H9 (cell line): ENCODE data around the gene PAM. TPM values are rescaled to one million over a fixed set of nuclear protein-coding genes. Genes with fewer than 3 reads are reported as not detected.

Experiments used
- DNase-seq: peaks from one replicate; pipeline ENCODE4 v3.0.0-alpha.2; 2017
- H2AFZ ChIP-seq: one replicate; pipeline ENCODE4 v1.6.1; 2013; ENCODE audit warnings: mild to moderate bottlenecking, low read length, control low read depth, moderate library complexity
- H2AK5ac ChIP-seq: 2 replicates; pipeline ENCODE4 v1.6.1; 2013; ENCODE audit warnings: low read length, control low read depth, mixed read lengths; ENCODE audit not compliant: insufficient read length
- H2BK120ac ChIP-seq: one replicate; pipeline ENCODE4 v1.6.1; 2013; ENCODE audit warnings: low read depth, mild to moderate bottlenecking, low read length, control low read depth, inconsistent platforms; ENCODE audit not compliant: poor library complexity, severe bottlenecking
- H2BK12ac ChIP-seq: 2 replicates; pipeline ENCODE4 v1.6.1; 2013; ENCODE audit warnings: low read length, control low read depth, mixed read lengths, low read depth; ENCODE audit not compliant: insufficient read length
- H2BK15ac ChIP-seq: 2 replicates; pipeline ENCODE4 v1.6.1; 2013; ENCODE audit warnings: low read depth, low read length, control low read depth
- H2BK20ac ChIP-seq: one replicate; pipeline ENCODE4 v1.6.1; 2013; ENCODE audit warnings: low read depth, mild to moderate bottlenecking, low read length, control low read depth, inconsistent platforms; ENCODE audit not compliant: poor library complexity, severe bottlenecking
- H2BK5ac ChIP-seq: 2 replicates; pipeline ENCODE4 v1.6.1; 2013; ENCODE audit warnings: low read length, control low read depth, mixed read lengths; ENCODE audit not compliant: insufficient read length
- H3K14ac ChIP-seq: 2 replicates; pipeline ENCODE4 v1.6.1; 2013; ENCODE audit warnings: low read length, control low read depth; ENCODE audit not compliant: insufficient read depth
- H3K18ac ChIP-seq: 2 replicates; pipeline ENCODE4 v1.6.1; 2013; ENCODE audit warnings: low read depth, mild to moderate bottlenecking, mixed read lengths, low read length, control low read depth; ENCODE audit not compliant: insufficient read length
- H3K23ac ChIP-seq: 2 replicates; pipeline ENCODE4 v1.6.1; 2013; ENCODE audit warnings: low read length, control low read depth, mixed read lengths, low read depth; ENCODE audit not compliant: insufficient read length
- H3K23me2 ChIP-seq: 2 replicates; pipeline ENCODE4 v1.6.1; 2013; ENCODE audit warnings: low read depth, mild to moderate bottlenecking, mixed read lengths, low read length, control low read depth; ENCODE audit not compliant: insufficient read length, poor library complexity, severe bottlenecking
- H3K27ac ChIP-seq: 2 replicates; pipeline ENCODE4 v1.5.1; 2013; ENCODE audit warnings: low read length, control low read depth, mixed read lengths, low read depth; ENCODE audit not compliant: insufficient read length
- H3K27me3 ChIP-seq: 2 replicates; pipeline ENCODE4 v1.6.1; 2013; ENCODE audit warnings: low read length, control low read depth, inconsistent platforms; ENCODE audit not compliant: insufficient read depth
- H3K4ac ChIP-seq: 2 replicates; pipeline ENCODE4 v1.6.1; 2013; ENCODE audit warnings: low read depth, mild to moderate bottlenecking, control low read depth, inconsistent platforms, low read length, moderate library complexity
- H3K4me1 ChIP-seq: 2 replicates; pipeline ENCODE4 v1.6.1; 2013; ENCODE audit warnings: low read length, control low read depth, inconsistent platforms; ENCODE audit not compliant: insufficient read depth
- H3K4me2 ChIP-seq: 2 replicates; pipeline ENCODE4 v1.6.1; 2013; ENCODE audit warnings: low read length, control low read depth, mixed read lengths; ENCODE audit not compliant: insufficient read length, insufficient read depth
- H3K56ac ChIP-seq: 2 replicates; pipeline ENCODE4 v1.6.1; 2013; ENCODE audit warnings: low read depth, mild to moderate bottlenecking, mixed read lengths, low read length, control low read depth; ENCODE audit not compliant: insufficient read length
- H3K79me1 ChIP-seq: 2 replicates; pipeline ENCODE4 v1.6.1; 2013; ENCODE audit warnings: low read depth, mild to moderate bottlenecking, moderate library complexity, low read length, control low read depth, inconsistent platforms; ENCODE audit not compliant: insufficient read depth, poor library complexity, severe bottlenecking
- H3K79me2 ChIP-seq: 2 replicates; pipeline ENCODE4 v1.6.1; 2013; ENCODE audit warnings: low read length, control low read depth, inconsistent platforms; ENCODE audit not compliant: insufficient read depth
- H3K9ac ChIP-seq: 2 replicates; pipeline ENCODE4 v1.6.1; 2013; ENCODE audit warnings: low read length, control low read depth, mixed read lengths; ENCODE audit not compliant: insufficient read length; ENCODE audit errors: extremely low read depth
- H3K9me3 ChIP-seq: one replicate; pipeline ENCODE4 v1.6.1; 2013; ENCODE audit warnings: low read depth, low read length, inconsistent platforms; ENCODE audit not compliant: control insufficient read depth
- H3T11ph ChIP-seq: one replicate; pipeline ENCODE4 v1.6.1; 2013; ENCODE audit warnings: mild to moderate bottlenecking, low read length, control low read depth, inconsistent platforms
- H4K20me1 ChIP-seq: one replicate; pipeline ENCODE4 v1.6.1; 2013; ENCODE audit not compliant: control insufficient read depth, insufficient read length, insufficient read depth
- H4K5ac ChIP-seq: 2 replicates; pipeline ENCODE4 v1.6.1; 2013; ENCODE audit warnings: low read depth, mild to moderate bottlenecking, mixed read lengths, low read length, control low read depth; ENCODE audit not compliant: insufficient read length
- H4K8ac ChIP-seq: replicated peaks from 2 replicates; pipeline ENCODE4 v1.6.1; 2013; ENCODE audit warnings: low read length, control low read depth, mixed read lengths, low read depth; ENCODE audit not compliant: insufficient read length
- H4K91ac ChIP-seq: 2 replicates; pipeline ENCODE4 v1.6.1; 2013; ENCODE audit warnings: low read depth, mild to moderate bottlenecking, moderate library complexity, mixed read lengths, low read length, control low read depth; ENCODE audit not compliant: insufficient read length
- H3K27ac Mint-ChIP-seq, 3 experiments: 2 replicates in 2 of 3; 3 replicates in 1 of 3; pipeline ENCODE4 v1.8.0; 2020 to 2021; ENCODE audit warnings: mixed read lengths in 3 of 3, mild to moderate bottlenecking in 1 of 3, moderate library complexity in 1 of 3
- H3K27me3 Mint-ChIP-seq: 2 replicates; pipeline ENCODE4 v1.8.0; 2021; ENCODE audit warnings: low read depth, mild to moderate bottlenecking, moderate library complexity, mixed read lengths
- H3K36me3 Mint-ChIP-seq, 3 experiments: 2 replicates in 2 of 3; 3 replicates in 1 of 3; pipeline ENCODE4 v1.8.0; 2020 to 2021; ENCODE audit warnings: low read depth in 3 of 3, mixed read lengths in 3 of 3; ENCODE audit not compliant: insufficient read depth in 1 of 3
- H3K4me1 Mint-ChIP-seq, 2 experiments: 2 replicates each; pipeline ENCODE4 v1.8.0; 2020; ENCODE audit warnings: mixed read lengths in 2 of 2
- H3K4me3 Mint-ChIP-seq, 2 experiments: 2 replicates in 1 of 2; 3 replicates in 1 of 2; pipeline ENCODE4 v1.8.0; 2020 to 2021; ENCODE audit warnings: mild to moderate bottlenecking in 2 of 2, mixed read lengths in 2 of 2, moderate library complexity in 1 of 2
- H3K9me3 Mint-ChIP-seq, 2 experiments: 2 replicates in 1 of 2; 3 replicates in 1 of 2; pipeline ENCODE4 v1.8.0; 2020; ENCODE audit warnings: mild to moderate bottlenecking in 2 of 2, mixed read lengths in 2 of 2, moderate library complexity in 1 of 2
- WGBS: extraction: QIAGEN DNeasy Blood & Tissue Kit; methylation state at CpG from one replicate; pipeline ENCODE4 v1.1.7; 2013; ENCODE audit warnings: missing lambda C conversion rate, low lambda C conversion rate, mixed read lengths; ENCODE audit not compliant: insufficient read length; ENCODE audit errors: extremely low coverage; 5-methylcytosine and 5-hydroxymethylcytosine counted together
- total RNA-seq: library from RNA; stranded (reverse); gene quantifications from 2 replicates; pipeline ENCODE4 v1.2.1, GENCODE V29; 2021
- TF ChIP-seq, protein P1 (sequence below): fragments of 200-600 bp; sonication (generic); conservative IDR thresholded peaks from 3 replicates; pipeline ENCODE4 v1.8.0; 2021; ENCODE audit warnings: antibody characterized with exemption, mild to moderate bottlenecking

The PAM gene
- total RNA-seq, 1 experiment from 2014 or later = 31.5 TPM

DNA sequence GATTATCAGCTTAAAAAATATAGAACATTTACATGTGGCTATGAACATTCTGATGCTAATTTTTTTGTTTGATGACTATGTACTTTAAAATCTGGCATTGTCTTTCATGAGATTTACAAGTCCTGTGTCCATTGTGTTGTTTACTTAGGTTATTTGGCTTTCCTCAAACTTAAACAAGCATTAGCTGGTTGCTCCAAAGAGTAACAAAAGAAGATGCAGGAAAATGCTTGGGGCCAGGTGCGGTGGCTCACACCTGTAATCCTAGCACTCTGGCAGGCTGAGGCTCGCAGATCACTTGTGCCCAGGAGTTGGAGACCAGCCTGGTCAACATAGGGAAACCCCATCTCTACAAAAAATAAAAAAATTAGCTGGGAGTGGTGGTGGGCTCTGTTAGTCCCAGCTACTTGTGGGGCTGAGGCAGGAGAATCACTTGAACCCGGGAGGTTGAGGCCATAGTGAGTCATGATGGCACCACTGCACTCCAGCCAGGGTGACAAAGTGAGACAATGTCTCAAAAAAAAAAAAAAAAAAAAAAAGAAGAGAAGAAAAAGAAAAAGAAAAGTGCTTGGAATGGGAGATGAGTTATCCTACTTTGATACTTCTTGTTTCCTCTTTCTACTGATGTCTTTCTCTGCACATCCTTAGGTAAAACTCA lies 39.7 kb downstream of the PAM start:
- no peak overlapping the region for H4K8ac ChIP-seq
- no peak overlapping the region for H4K91ac ChIP-seq
- H3K27ac Mint-ChIP-seq = peak overlapping the region; percentile 84 to 93 (median 86); a peak in 6 of 7 replicates
- H3K27ac ChIP-seq = peak overlapping the region; percentile 37
- no peak overlapping the region for H3K9ac ChIP-seq
- H3K79me2 ChIP-seq = no peaks in the 10 kb centered on the region
- no peak overlapping the region for H2BK120ac ChIP-seq
- H3T11ph ChIP-seq = no peak overlapping the region
- no peaks in the 10 kb centered on the region for H3K9me3 ChIP-seq
- no peak overlapping the region for H2BK5ac ChIP-seq
- H2AFZ ChIP-seq = no peak overlapping the region
- H3K18ac ChIP-seq = no peak overlapping the region
- no peak overlapping the region for H2BK12ac ChIP-seq
- no peaks in the 10 kb centered on the region for H3K9me3 Mint-ChIP-seq
- no peaks in the 10 kb centered on the region for H3K27me3 ChIP-seq
- 0 out of 5 replicates have a peak overlapping the region, but pooled peaks have one; percentile 11 to 14 for H3K4me3 Mint-ChIP-seq
- H2BK15ac ChIP-seq = no peak overlapping the region
- no peak overlapping the region for H3K56ac ChIP-seq
- peaks cover 58 to 69% of the 10 kb centered on the region in 2 experiments for H3K4me1 Mint-ChIP-seq
- H4K5ac ChIP-seq = no peak overlapping the region
- no peak overlapping the region for H2AK5ac ChIP-seq
- DNase-seq = peak; percentile 53
- H2BK20ac ChIP-seq = no peak overlapping the region
- TF ChIP-seq, protein P1, sequence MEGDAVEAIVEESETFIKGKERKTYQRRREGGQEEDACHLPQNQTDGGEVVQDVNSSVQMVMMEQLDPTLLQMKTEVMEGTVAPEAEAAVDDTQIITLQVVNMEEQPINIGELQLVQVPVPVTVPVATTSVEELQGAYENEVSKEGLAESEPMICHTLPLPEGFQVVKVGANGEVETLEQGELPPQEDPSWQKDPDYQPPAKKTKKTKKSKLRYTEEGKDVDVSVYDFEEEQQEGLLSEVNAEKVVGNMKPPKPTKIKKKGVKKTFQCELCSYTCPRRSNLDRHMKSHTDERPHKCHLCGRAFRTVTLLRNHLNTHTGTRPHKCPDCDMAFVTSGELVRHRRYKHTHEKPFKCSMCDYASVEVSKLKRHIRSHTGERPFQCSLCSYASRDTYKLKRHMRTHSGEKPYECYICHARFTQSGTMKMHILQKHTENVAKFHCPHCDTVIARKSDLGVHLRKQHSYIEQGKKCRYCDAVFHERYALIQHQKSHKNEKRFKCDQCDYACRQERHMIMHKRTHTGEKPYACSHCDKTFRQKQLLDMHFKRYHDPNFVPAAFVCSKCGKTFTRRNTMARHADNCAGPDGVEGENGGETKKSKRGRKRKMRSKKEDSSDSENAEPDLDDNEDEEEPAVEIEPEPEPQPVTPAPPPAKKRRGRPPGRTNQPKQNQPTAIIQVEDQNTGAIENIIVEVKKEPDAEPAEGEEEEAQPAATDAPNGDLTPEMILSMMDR = no peak
- H3K14ac ChIP-seq = no peak overlapping the region
- no peak overlapping the region for H3K4ac ChIP-seq
- peaks cover 1% of the 10 kb centered on the region; the same call in 1 of the 2 replicates for H3K4me1 ChIP-seq
- no peaks in the 10 kb centered on the region for H4K20me1 ChIP-seq
- H3K23ac ChIP-seq = no peak overlapping the region
- no peaks in the 10 kb centered on the region for H3K27me3 Mint-ChIP-seq
- no CpG with 5 or more reads among the region's 3 CpGs for WGBS
- no peaks in the 10 kb centered on the region for H3K23me2 ChIP-seq
- H3K79me1 ChIP-seq = no peaks in the 10 kb centered on the region
- H3K36me3 Mint-ChIP-seq = no peaks in the 10 kb centered on the region
- H3K4me2 ChIP-seq = no peak overlapping the region
